Liver (tissue), 3 donors: Measurements from ENCODE around the gene DMD.

Experiments
- EGR1 ChIP-seq, 2 donors: IDR thresholded peaks; 2 replicates each; pipeline ENCODE4 v1.6.1; 2016 to 2018; ENCODE audit warnings: antibody characterized with exemption in 2 of 2, low read depth in 2 of 2
- FOXA2 ChIP-seq: IDR thresholded peaks from 2 replicates; pipeline ENCODE4 v1.6.1; 2016; ENCODE audit warnings: antibody characterized with exemption
- GABPA ChIP-seq, 2 donors: IDR thresholded peaks in 1 of 2; conservative IDR thresholded peaks in 1 of 2; 2 replicates each; pipeline ENCODE4 v1.6.1; 2016; ENCODE audit warnings: antibody characterized with exemption in 2 of 2, mild to moderate bottlenecking in 1 of 2, moderate library complexity in 1 of 2
- JUND ChIP-seq, 2 donors: IDR thresholded peaks; 2 replicates each; pipeline ENCODE4 v1.6.1; 2016; ENCODE audit warnings: antibody characterized with exemption in 2 of 2
- MAX ChIP-seq: IDR thresholded peaks from 2 replicates; pipeline ENCODE4 v1.6.1; 2016; ENCODE audit warnings: antibody characterized with exemption
- RAD21 ChIP-seq, 2 donors: IDR thresholded peaks; 2 replicates each; pipeline ENCODE4 v1.6.1; 2016; ENCODE audit warnings: antibody characterized with exemption in 2 of 2, mild to moderate bottlenecking in 2 of 2
- REST ChIP-seq: IDR thresholded peaks from 2 replicates; pipeline ENCODE4 v1.6.1; 2016; ENCODE audit warnings: antibody characterized with exemption, mild to moderate bottlenecking
- RXRA ChIP-seq, 2 donors: IDR thresholded peaks; 2 replicates each; pipeline ENCODE4 v1.6.1; 2017 to 2018; ENCODE audit warnings: antibody characterized with exemption in 2 of 2, mild to moderate bottlenecking in 1 of 2
- TAF1 ChIP-seq: conservative IDR thresholded peaks from 2 replicates; pipeline ENCODE4 v1.6.1; 2016; ENCODE audit warnings: antibody characterized with exemption, mild to moderate bottlenecking
- YY1 ChIP-seq: IDR thresholded peaks from 2 replicates; pipeline ENCODE4 v1.6.1; 2016; ENCODE audit warnings: antibody characterized with exemption, mild to moderate bottlenecking
- TF ChIP-seq, protein P1 (sequence below): fragments of 150-350 bp; IDR thresholded peaks from 2 replicates; pipeline ENCODE4 v1.5.1; 2017; ENCODE audit warnings: improper control_type of control experiment, low read depth, low read length; ENCODE audit not compliant: missing input control
- donor health status: healthy.
- donor health status: healthy.

DNA sequence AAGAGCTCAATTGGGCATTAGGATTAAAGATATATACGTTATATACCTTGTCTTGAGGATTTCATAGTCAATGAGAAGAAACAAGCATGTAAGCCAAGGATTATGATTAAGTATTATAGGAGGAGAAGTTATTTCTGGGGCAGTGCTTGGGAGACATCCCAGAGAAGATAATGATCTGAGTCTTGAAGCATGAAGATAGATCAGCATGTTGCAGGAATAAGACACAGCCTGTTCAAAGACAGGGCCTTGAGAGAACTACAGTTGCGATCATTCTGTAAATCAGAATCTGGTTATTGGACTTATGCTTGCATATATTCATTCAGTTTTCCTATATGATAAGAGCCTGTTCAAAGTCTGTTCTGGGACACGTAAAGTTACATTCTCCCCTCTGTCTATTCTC, 1277.3 kb downstream of the DMD start:
- TF ChIP-seq, protein P1, sequence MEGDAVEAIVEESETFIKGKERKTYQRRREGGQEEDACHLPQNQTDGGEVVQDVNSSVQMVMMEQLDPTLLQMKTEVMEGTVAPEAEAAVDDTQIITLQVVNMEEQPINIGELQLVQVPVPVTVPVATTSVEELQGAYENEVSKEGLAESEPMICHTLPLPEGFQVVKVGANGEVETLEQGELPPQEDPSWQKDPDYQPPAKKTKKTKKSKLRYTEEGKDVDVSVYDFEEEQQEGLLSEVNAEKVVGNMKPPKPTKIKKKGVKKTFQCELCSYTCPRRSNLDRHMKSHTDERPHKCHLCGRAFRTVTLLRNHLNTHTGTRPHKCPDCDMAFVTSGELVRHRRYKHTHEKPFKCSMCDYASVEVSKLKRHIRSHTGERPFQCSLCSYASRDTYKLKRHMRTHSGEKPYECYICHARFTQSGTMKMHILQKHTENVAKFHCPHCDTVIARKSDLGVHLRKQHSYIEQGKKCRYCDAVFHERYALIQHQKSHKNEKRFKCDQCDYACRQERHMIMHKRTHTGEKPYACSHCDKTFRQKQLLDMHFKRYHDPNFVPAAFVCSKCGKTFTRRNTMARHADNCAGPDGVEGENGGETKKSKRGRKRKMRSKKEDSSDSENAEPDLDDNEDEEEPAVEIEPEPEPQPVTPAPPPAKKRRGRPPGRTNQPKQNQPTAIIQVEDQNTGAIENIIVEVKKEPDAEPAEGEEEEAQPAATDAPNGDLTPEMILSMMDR = no peak
- TF ChIP-seq RXRA (IDR thresholded peaks at IDR 0.05) (no peak), RAD21 (IDR thresholded peaks at IDR 0.05) (no peak), MAX (no peak), REST (no peak), JUND (IDR thresholded peaks at IDR 0.05) (no peak), EGR1 (IDR thresholded peaks at IDR 0.05; ENCODE audit: low read depth in 2 of 2) (no peak), YY1 (no peak), FOXA2 (no peak), TAF1 (no peak), GABPA (IDR thresholded peaks at IDR 0.05 in 1 of 2, conservative IDR thresholded peaks at IDR 0.05 in 1 of 2) (no peak)
